HEK293 (cell line): ENCODE data around the gene SEPTIN5.

Experiments used
- CTCF ChIA-PET: fragments of 350-600 bp; formaldehyde crosslinking; extraction: SDS; loops from one replicate; lab custom pipeline; 2021; ENCODE audit warnings: antibody characterized with exemption; lab: Yijun Ruan, JAX
- POLR2A ChIA-PET: fragments of 300-600 bp; formaldehyde crosslinking; extraction: SDS; loops from one replicate; lab custom pipeline; 2020; ENCODE audit warnings: antibody characterized with exemption, inconsistent platforms; lab: Yijun Ruan, JAX
- H3K27ac ChIP-seq: fragments of 200-500 bp; sonication (Bioruptor generic); 2 replicates; pipeline ENCODE4 v1.5.1; 2014; ENCODE audit warnings: low read depth, low read length, control low read depth, inconsistent platforms; ENCODE audit errors: extremely low read depth
- H3K36me3 ChIP-seq, 2 experiments: fragments of 200-500 bp in 1 of 2; sonication (Bioruptor generic) in 1 of 2; 1 replicate in 1 of 2; 2 replicates in 1 of 2; pipeline ENCODE4 v1.5.1; 2014 to 2017; ENCODE audit warnings: inconsistent platforms in 2 of 2, low read length in 2 of 2; ENCODE audit not compliant: control insufficient read depth in 2 of 2, insufficient read depth in 1 of 2
- H3K4me1 ChIP-seq: fragments of 200-500 bp; sonication (Bioruptor generic); 2 replicates; pipeline ENCODE4 v1.5.1; 2014; ENCODE audit warnings: mild to moderate bottlenecking, low read length, inconsistent platforms; ENCODE audit not compliant: control insufficient read depth, insufficient read depth
- H3K4me3 ChIP-seq: 2 replicates; pipeline ENCODE4 v1.5.1; 2011; ENCODE audit warnings: low read depth, mild to moderate bottlenecking, control low read depth, low read length, moderate library complexity
- H3K9me3 ChIP-seq: fragments of 200-500 bp; sonication (Bioruptor generic); 2 replicates; pipeline ENCODE4 v1.5.1; 2014; ENCODE audit warnings: low read depth, low read length, inconsistent platforms; ENCODE audit not compliant: control insufficient read depth, insufficient read depth
- GLI2 ChIP-seq: fragments of 450-650 bp; formaldehyde crosslinking; IDR thresholded peaks from 2 replicates; pipeline ENCODE4; 2017; ENCODE audit warnings: missing biosample characterization, missing genetic modification characterization, low read depth, borderline replicate concordance
- KLF7 ChIP-seq: fragments of 450-650 bp; formaldehyde crosslinking; IDR thresholded peaks from 2 replicates; pipeline ENCODE4 v1.5.1; 2016; ENCODE audit warnings: missing biosample characterization, missing genetic modification characterization, borderline replicate concordance
- YY2 ChIP-seq: fragments of 450-650 bp; formaldehyde crosslinking; IDR thresholded peaks from 2 replicates; pipeline ENCODE4 v1.5.1; 2016; ENCODE audit warnings: missing biosample characterization, missing genetic modification characterization
- ZBTB48 ChIP-seq: fragments of 450-650 bp; formaldehyde crosslinking; IDR thresholded peaks from 2 replicates; pipeline ENCODE4 v1.5.1; 2016; ENCODE audit warnings: missing biosample characterization, missing genetic modification characterization
- ZNF140 ChIP-seq: fragments of 450-650 bp; formaldehyde crosslinking; IDR thresholded peaks from 2 replicates; pipeline ENCODE4 v1.5.1; 2016; ENCODE audit warnings: missing biosample characterization, missing genetic modification characterization
- ZNF174 ChIP-seq: fragments of 450-650 bp; formaldehyde crosslinking; IDR thresholded peaks from 2 replicates; pipeline ENCODE4 v1.5.0; 2017; ENCODE audit warnings: missing biosample characterization, mild to moderate bottlenecking, missing genetic modification characterization
- ZNF184 ChIP-seq: fragments of 450-650 bp; IDR thresholded peaks from 2 replicates; pipeline ENCODE4 v1.5.1; 2018; ENCODE audit warnings: missing biosample characterization, mild to moderate bottlenecking, missing genetic modification characterization
- ZNF266 ChIP-seq: fragments of 450-650 bp; formaldehyde crosslinking; IDR thresholded peaks from 2 replicates; pipeline ENCODE4 v1.5.1; 2016; ENCODE audit warnings: missing biosample characterization, missing genetic modification characterization, low read depth
- ZNF274 ChIP-seq, 2 experiments: fragments of 200-500 bp in 1 of 2; fragments of 450-650 bp in 1 of 2; sonication (Bioruptor generic) in 1 of 2; formaldehyde crosslinking in 1 of 2; IDR thresholded peaks; 2 replicates each; pipeline versions ENCODE4 v1.5.1 to v1.6.1; 2014 to 2016; ENCODE audit warnings: borderline replicate concordance in 1 of 2, inconsistent platforms in 1 of 2, low read length in 1 of 2, missing biosample characterization in 1 of 2, missing genetic modification characterization in 1 of 2
- ZNF292 ChIP-seq: fragments of 450-650 bp; formaldehyde crosslinking; IDR thresholded peaks from 2 replicates; pipeline ENCODE4 v1.5.1; 2016; ENCODE audit warnings: low read depth, missing biosample characterization, missing genetic modification characterization, borderline replicate concordance
- ZNF350 ChIP-seq: fragments of 450-650 bp; formaldehyde crosslinking; IDR thresholded peaks from 2 replicates; pipeline ENCODE4 v1.5.0; 2017; ENCODE audit warnings: missing biosample characterization, mild to moderate bottlenecking, missing genetic modification characterization
- ZNF394 ChIP-seq: fragments of 450-650 bp; formaldehyde crosslinking; IDR thresholded peaks from 2 replicates; pipeline ENCODE4 v1.5.1; 2016; ENCODE audit warnings: missing biosample characterization, missing genetic modification characterization, mild to moderate bottlenecking, moderate library complexity, borderline replicate concordance
- ZNF473 ChIP-seq: fragments of 450-650 bp; formaldehyde crosslinking; IDR thresholded peaks from 2 replicates; pipeline ENCODE4 v1.5.1; 2017; ENCODE audit warnings: missing biosample characterization, missing genetic modification characterization
- ZNF510 ChIP-seq: fragments of 450-650 bp; formaldehyde crosslinking; IDR thresholded peaks from 2 replicates; pipeline ENCODE4 v1.5.1; 2018; ENCODE audit warnings: mild to moderate bottlenecking, missing genetic modification characterization, missing biosample characterization; ENCODE audit not compliant: insufficient replicate concordance
- ZNF530 ChIP-seq: fragments of 450-650 bp; formaldehyde crosslinking; IDR thresholded peaks from 2 replicates; pipeline ENCODE4 v1.5.1; 2016; ENCODE audit warnings: low read depth, missing biosample characterization, missing genetic modification characterization
- ZNF600 ChIP-seq: fragments of 450-650 bp; formaldehyde crosslinking; IDR thresholded peaks from 2 replicates; pipeline ENCODE4 v1.5.1; 2016; ENCODE audit warnings: missing biosample characterization, missing genetic modification characterization
- ZNF76 ChIP-seq: fragments of 450-650 bp; formaldehyde crosslinking; IDR thresholded peaks from 2 replicates; pipeline ENCODE4; 2016; ENCODE audit warnings: low read depth, missing biosample characterization, missing genetic modification characterization, borderline replicate concordance
- ZNF777 ChIP-seq: fragments of 450-650 bp; formaldehyde crosslinking; IDR thresholded peaks from 2 replicates; pipeline ENCODE4 v1.5.1; 2017; ENCODE audit warnings: missing biosample characterization, missing genetic modification characterization, borderline replicate concordance
- ZSCAN30 ChIP-seq: fragments of 450-650 bp; IDR thresholded peaks from 2 replicates; pipeline ENCODE4 v1.5.1; 2018; ENCODE audit warnings: missing biosample characterization, mild to moderate bottlenecking, missing genetic modification characterization, moderate library complexity
- TF ChIP-seq, protein P1 (sequence below): fragments of 450-650 bp; formaldehyde crosslinking; IDR thresholded peaks from 2 replicates; pipeline ENCODE4 v1.5.1; 2016; ENCODE audit warnings: missing biosample characterization, missing genetic modification characterization
- TF ChIP-seq, protein P2 (sequence below): fragments of 450-650 bp; formaldehyde crosslinking; IDR thresholded peaks from 2 replicates; pipeline ENCODE4 v1.5.1; 2016; ENCODE audit warnings: missing biosample characterization, missing genetic modification characterization
- TF ChIP-seq, protein P3 (sequence below): fragments of 450-650 bp; formaldehyde crosslinking; IDR thresholded peaks from 2 replicates; pipeline ENCODE4 v1.5.1; 2017; ENCODE audit warnings: missing biosample characterization, missing genetic modification characterization
- TF ChIP-seq, protein P4 (sequence below): fragments of 450-650 bp; formaldehyde crosslinking; IDR thresholded peaks from 2 replicates; pipeline ENCODE4 v1.5.1; 2016; ENCODE audit warnings: missing biosample characterization, missing genetic modification characterization
- TF ChIP-seq, protein P5 (sequence below): fragments of 450-650 bp; formaldehyde crosslinking; IDR thresholded peaks from 2 replicates; pipeline ENCODE4; 2016; ENCODE audit warnings: missing biosample characterization, missing genetic modification characterization

SEPTIN5 gene

DNA sequence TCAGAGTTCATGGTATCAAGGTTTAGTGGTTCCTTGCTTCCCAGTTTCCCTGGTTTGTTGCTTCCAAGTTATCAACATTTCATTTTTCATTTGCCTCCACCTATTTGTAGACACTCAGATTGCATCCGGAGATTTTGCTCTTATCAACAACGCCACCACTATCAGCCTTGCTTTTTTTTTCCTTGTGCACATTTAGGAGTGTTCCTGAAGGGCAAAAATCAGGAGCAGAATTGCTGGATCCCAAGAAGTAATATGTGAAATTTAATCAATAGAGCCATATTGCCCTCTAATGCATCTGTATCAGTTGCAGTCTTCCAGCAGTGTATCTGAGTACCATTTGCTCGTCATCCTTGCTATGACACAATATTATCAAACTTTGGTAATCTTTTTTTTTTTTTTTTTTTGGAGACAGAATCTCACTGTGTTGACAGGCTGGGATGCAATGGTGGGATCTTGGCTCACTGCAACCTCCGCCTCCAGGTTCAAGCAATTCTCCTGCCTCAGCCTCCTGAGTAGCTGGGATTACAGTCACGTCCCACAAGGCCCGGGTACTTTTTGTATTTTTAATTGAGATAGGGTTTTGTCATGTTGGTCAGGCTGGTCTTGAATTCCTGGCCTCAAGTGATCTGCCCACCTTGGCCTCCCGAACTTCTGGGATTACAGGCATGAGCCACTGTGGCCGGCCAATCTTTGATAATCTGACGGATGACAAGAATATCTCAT is 42.1 kb upstream of the SEPTIN5 start:
- no peaks in the 10 kb centered on the region for H3K4me1 ChIP-seq
- no peak overlapping the region for H3K27ac ChIP-seq
- no peaks in the 10 kb centered on the region for H3K36me3 ChIP-seq
- H3K9me3 ChIP-seq: no peaks in the 10 kb centered on the region
- TF ChIP-seq, protein P1, sequence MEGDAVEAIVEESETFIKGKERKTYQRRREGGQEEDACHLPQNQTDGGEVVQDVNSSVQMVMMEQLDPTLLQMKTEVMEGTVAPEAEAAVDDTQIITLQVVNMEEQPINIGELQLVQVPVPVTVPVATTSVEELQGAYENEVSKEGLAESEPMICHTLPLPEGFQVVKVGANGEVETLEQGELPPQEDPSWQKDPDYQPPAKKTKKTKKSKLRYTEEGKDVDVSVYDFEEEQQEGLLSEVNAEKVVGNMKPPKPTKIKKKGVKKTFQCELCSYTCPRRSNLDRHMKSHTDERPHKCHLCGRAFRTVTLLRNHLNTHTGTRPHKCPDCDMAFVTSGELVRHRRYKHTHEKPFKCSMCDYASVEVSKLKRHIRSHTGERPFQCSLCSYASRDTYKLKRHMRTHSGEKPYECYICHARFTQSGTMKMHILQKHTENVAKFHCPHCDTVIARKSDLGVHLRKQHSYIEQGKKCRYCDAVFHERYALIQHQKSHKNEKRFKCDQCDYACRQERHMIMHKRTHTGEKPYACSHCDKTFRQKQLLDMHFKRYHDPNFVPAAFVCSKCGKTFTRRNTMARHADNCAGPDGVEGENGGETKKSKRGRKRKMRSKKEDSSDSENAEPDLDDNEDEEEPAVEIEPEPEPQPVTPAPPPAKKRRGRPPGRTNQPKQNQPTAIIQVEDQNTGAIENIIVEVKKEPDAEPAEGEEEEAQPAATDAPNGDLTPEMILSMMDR: no peak
- TF ChIP-seq ZNF292: no peak
- no peak for TF ChIP-seq ZNF350
- peak; percentile 95 for TF ChIP-seq ZNF140 (tag by site-specific recombination)
- TF ChIP-seq, protein P2, sequence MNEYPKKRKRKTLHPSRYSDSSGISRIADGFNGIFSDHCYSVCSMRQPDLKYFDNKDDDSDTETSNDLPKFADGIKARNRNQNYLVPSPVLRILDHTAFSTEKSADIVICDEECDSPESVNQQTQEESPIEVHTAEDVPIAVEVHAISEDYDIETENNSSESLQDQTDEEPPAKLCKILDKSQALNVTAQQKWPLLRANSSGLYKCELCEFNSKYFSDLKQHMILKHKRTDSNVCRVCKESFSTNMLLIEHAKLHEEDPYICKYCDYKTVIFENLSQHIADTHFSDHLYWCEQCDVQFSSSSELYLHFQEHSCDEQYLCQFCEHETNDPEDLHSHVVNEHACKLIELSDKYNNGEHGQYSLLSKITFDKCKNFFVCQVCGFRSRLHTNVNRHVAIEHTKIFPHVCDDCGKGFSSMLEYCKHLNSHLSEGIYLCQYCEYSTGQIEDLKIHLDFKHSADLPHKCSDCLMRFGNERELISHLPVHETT: no peak
- CTCF ChIA-PET: no interaction called here
- POLR2A ChIA-PET: no interaction called here
- no peak overlapping the region for H3K4me3 ChIP-seq

DNA sequence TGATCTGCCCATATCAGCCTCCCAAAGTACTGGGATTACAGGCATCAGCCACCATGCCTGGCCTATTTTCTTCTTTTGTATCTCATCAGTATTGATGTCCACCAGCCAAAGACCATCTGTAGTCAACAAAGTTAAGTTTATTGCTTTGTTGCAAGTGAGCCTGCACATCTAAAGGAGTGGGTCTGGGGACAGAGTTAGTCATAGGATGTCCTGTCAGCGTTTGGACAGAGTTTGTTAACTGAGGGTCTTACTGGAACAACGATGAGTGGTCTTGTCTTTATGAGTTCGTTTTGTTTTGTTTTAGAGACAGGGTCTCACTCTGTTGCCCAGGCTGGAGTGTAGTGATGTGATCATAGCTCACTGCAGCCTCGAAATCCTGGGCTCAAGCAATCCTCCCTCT is 40.6 kb upstream of the SEPTIN5 start:
- H3K9me3 ChIP-seq: no peaks in the 10 kb centered on the region
- H3K27ac ChIP-seq: no peak overlapping the region
- H3K4me3 ChIP-seq: no peak overlapping the region
- POLR2A ChIA-PET: no interaction called here
- no peaks in the 10 kb centered on the region for H3K4me1 ChIP-seq
- CTCF ChIA-PET: interaction anchor here (0.8 kb wide), 1 partner anchor 13 kb away, joined by 3 read pairs; no protein-coding TSS in a partner anchor
- no peak for TF ChIP-seq ZNF266 (tag by site-specific recombination)
- TF ChIP-seq ZNF394 (tag by site-specific recombination): no peak
- TF ChIP-seq ZNF473: no peak
- TF ChIP-seq ZNF600 (tag by site-specific recombination): no peak
- TF ChIP-seq ZNF174 (tag by site-specific recombination): no peak
- TF ChIP-seq ZBTB48 (tag by site-specific recombination): no peak
- TF ChIP-seq KLF7: no peak
- TF ChIP-seq YY2 (tag by site-specific recombination): no peak
- TF ChIP-seq GLI2 (tag by site-specific recombination): no peak
- TF ChIP-seq ZNF76 (tag by site-specific recombination): no peak
- TF ChIP-seq, protein P3, sequence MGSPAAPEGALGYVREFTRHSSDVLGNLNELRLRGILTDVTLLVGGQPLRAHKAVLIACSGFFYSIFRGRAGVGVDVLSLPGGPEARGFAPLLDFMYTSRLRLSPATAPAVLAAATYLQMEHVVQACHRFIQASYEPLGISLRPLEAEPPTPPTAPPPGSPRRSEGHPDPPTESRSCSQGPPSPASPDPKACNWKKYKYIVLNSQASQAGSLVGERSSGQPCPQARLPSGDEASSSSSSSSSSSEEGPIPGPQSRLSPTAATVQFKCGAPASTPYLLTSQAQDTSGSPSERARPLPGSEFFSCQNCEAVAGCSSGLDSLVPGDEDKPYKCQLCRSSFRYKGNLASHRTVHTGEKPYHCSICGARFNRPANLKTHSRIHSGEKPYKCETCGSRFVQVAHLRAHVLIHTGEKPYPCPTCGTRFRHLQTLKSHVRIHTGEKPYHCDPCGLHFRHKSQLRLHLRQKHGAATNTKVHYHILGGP (tag by site-specific recombination): no peak
- TF ChIP-seq ZNF274 (IDR thresholded peaks at IDR 0.05; ENCODE audit: low read length): no peak
- no peak for TF ChIP-seq ZNF274 (tag by site-specific recombination; IDR thresholded peaks at IDR 0.05; ENCODE audit: borderline replicate concordance)
- no peak for TF ChIP-seq ZNF530 (tag by site-specific recombination)
- TF ChIP-seq ZNF777 (tag by site-specific recombination): no peak
- TF ChIP-seq, protein P4, sequence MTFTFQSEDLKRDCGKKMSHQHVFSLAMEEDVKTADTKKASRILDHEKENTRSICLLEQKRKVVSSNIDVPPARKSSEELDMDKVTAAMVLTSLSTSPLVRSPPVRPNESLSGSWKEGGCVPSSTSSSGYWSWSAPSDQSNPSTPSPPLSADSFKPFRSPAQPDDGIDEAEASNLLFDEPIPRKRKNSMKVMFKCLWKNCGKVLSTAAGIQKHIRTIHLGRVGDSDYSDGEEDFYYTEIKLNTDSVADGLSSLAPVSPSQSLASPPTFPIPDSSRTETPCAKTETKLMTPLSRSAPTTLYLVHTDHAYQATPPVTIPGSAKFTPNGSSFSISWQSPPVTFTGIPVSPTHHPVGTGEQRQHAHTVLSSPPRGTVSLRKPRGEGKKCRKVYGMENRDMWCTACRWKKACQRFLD (tag by site-specific recombination): no peak
- TF ChIP-seq ZSCAN30 (tag by site-specific recombination): no peak
- TF ChIP-seq ZNF184 (tag by site-specific recombination): no peak
- TF ChIP-seq, protein P5, sequence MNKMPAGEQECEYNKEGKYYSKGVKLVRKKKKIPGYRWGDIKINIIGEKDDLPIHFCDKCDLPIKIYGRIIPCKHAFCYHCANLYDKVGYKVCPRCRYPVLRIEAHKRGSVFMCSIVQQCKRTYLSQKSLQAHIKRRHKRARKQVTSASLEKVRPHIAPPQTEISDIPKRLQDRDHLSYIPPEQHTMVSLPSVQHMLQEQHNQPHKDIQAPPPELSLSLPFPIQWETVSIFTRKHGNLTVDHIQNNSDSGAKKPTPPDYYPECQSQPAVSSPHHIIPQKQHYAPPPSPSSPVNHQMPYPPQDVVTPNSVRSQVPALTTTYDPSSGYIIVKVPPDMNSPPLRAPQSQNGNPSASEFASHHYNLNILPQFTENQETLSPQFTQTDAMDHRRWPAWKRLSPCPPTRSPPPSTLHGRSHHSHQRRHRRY: no peak
- no peak for TF ChIP-seq ZNF510 (tag by site-specific recombination)
- no peaks in the 10 kb centered on the region for H3K36me3 ChIP-seq
